Measurements from ENCODE around the gene RAD9A. TPM values are rescaled to one million over a fixed set of nuclear protein-coding genes. Genes with fewer than 3 reads are reported as not detected.

The RAD9A gene
- total RNA-seq, 1 donor from 2014 or later = 11.8 TPM

GRCh38 chr11:67356864-67357561 lies 34.8 kb upstream of the RAD9A start:
- FAIRE-seq (no peak), DNase-seq (ENCODE audit: low spot score in 2 of 2) (peak; percentile 53 to 72)

GRCh38 chr11:67357831-67358670 lies 33.7 kb upstream of the RAD9A start:
- FAIRE-seq (no peak), DNase-seq (ENCODE audit: low spot score in 2 of 2) (peak in 1 of 2 donors; percentile 6)

GRCh38 chr11:67364169-67364568 lies 27.6 kb upstream of the RAD9A start:
- no peak for FAIRE-seq
- no peak for DNase-seq (ENCODE audit: low spot score in 2 of 2)

GRCh38 chr11:67364783-67365722 lies 26.7 kb upstream of the RAD9A start:
- DNase-seq (ENCODE audit: low spot score in 2 of 2) (no peak), FAIRE-seq (no peak)

- DNase-seq (ENCODE audit: low spot score in 2 of 2) (no peak), FAIRE-seq (no peak)
These were observed 25.9 kb upstream of the RAD9A start for GRCh38 chr11:67365736-67366444.

GRCh38 chr11:67366546-67366945 lies 25.2 kb upstream of the RAD9A start:
- FAIRE-seq = no peak
- no peak for DNase-seq (ENCODE audit: low spot score in 2 of 2)

- FAIRE-seq (no peak), DNase-seq (ENCODE audit: low spot score in 2 of 2) (no peak)
These were observed 24.6 kb upstream of the RAD9A start for GRCh38 chr11:67366961-67367760.

- DNase-seq (ENCODE audit: low spot score in 2 of 2) (no peak), FAIRE-seq (no peak)
These were observed 24.0 kb upstream of the RAD9A start for GRCh38 chr11:67367761-67368227.

GRCh38 chr11:67368621-67369020 lies 23.2 kb upstream of the RAD9A start:
- DNase-seq (ENCODE audit: low spot score in 2 of 2) = no peak
- no peak for FAIRE-seq

GRCh38 chr11:67369275-67369674 lies 22.5 kb upstream of the RAD9A start:
- DNase-seq (ENCODE audit: low spot score in 2 of 2) (no peak), FAIRE-seq (no peak)

GRCh38 chr11:67369801-67370284 lies 21.9 kb upstream of the RAD9A start:
- FAIRE-seq (no peak), DNase-seq (ENCODE audit: low spot score in 2 of 2) (no peak)

GRCh38 chr11:67370351-67371076 lies 21.3 kb upstream of the RAD9A start:
- DNase-seq (ENCODE audit: low spot score in 2 of 2) (no peak), FAIRE-seq (no peak)

- DNase-seq (ENCODE audit: low spot score in 2 of 2) (no peak), FAIRE-seq (no peak)
These were observed 20.4 kb upstream of the RAD9A start for GRCh38 chr11:67371189-67371910.

- DNase-seq (ENCODE audit: low spot score in 2 of 2) (no peak), FAIRE-seq (no peak)
These were observed 19.9 kb upstream of the RAD9A start for GRCh38 chr11:67371911-67372320.

GRCh38 chr11:67372321-67372992 lies 19.3 kb upstream of the RAD9A start:
- no peak for FAIRE-seq
- peak in 1 of 2 donors; percentile 74 for DNase-seq (ENCODE audit: low spot score in 2 of 2)

- no peak for FAIRE-seq
- DNase-seq (ENCODE audit: low spot score in 2 of 2) = peak; percentile 80 to 83
These were observed 18.7 kb upstream of the RAD9A start, which contains the start of gene CLCF1 for GRCh38 chr11:67372993-67373647. Gene CLCF1 (minus strand): TSS chr11:67373598. CDS start chr11:67373539, 59 bp downstream.

Data from frontal cortex (tissue), 4 donors.